Endodermal cell (in vitro differentiated cells): ENCODE data around the gene PEX11G. TPM values are rescaled to one million over a fixed set of nuclear protein-coding genes. Genes with fewer than 3 reads are reported as not detected.

Experiments used
- DNase-seq: peaks from one replicate; pipeline ENCODE4 v3.0.0-alpha.2; 2017
- H3K27ac ChIP-seq: 2 replicates; pipeline ENCODE4 v1.5.1; 2013; ENCODE audit warnings: mild to moderate bottlenecking, low read depth, low read length, moderate library complexity
- H3K27me3 ChIP-seq: 2 replicates; pipeline ENCODE4 v1.6.1; 2013; ENCODE audit warnings: mild to moderate bottlenecking, low read length, moderate library complexity; ENCODE audit not compliant: insufficient read depth, control insufficient read depth, poor library complexity, severe bottlenecking
- H3K36me3 ChIP-seq: 2 replicates; pipeline ENCODE4 v1.7.0; 2013; ENCODE audit warnings: mild to moderate bottlenecking, low read length, moderate library complexity; ENCODE audit not compliant: control insufficient read depth, insufficient read depth
- H3K4me1 ChIP-seq: one replicate; pipeline ENCODE4 v1.7.0; 2013; ENCODE audit warnings: low read length; ENCODE audit not compliant: control insufficient read depth, insufficient read depth
- H3K4me3 ChIP-seq: 2 replicates; pipeline ENCODE4 v1.5.1; 2013; ENCODE audit warnings: mild to moderate bottlenecking, low read length, moderate library complexity
- H3K9ac ChIP-seq: 2 replicates; pipeline ENCODE4 v1.6.1; 2013; ENCODE audit warnings: mild to moderate bottlenecking, low read length, moderate library complexity; ENCODE audit not compliant: poor library complexity, severe bottlenecking; ENCODE audit errors: extremely low read depth
- H3K9me3 ChIP-seq: 2 replicates; pipeline ENCODE4 v1.6.1; 2013; ENCODE audit warnings: mild to moderate bottlenecking, low read length, moderate library complexity; ENCODE audit not compliant: control insufficient read depth
- H3K27ac Mint-ChIP-seq: 2 replicates; pipeline ENCODE4 v1.8.0; 2020; ENCODE audit warnings: mixed read lengths
- H3K27me3 Mint-ChIP-seq: 2 replicates; pipeline ENCODE4 v1.8.0; 2021; ENCODE audit warnings: mild to moderate bottlenecking, mixed read lengths; ENCODE audit not compliant: insufficient read depth
- H3K36me3 Mint-ChIP-seq: 2 replicates; pipeline ENCODE4 v1.8.0; 2020; ENCODE audit warnings: low read depth, mixed read lengths
- H3K4me1 Mint-ChIP-seq: 2 replicates; pipeline ENCODE4 v1.8.0; 2020; ENCODE audit warnings: mixed read lengths
- H3K4me3 Mint-ChIP-seq: 2 replicates; pipeline ENCODE4 v1.8.0; 2020; ENCODE audit warnings: mild to moderate bottlenecking, moderate library complexity, mixed read lengths
- H3K9me3 Mint-ChIP-seq: 2 replicates; pipeline ENCODE4 v1.8.0; 2020; ENCODE audit warnings: mild to moderate bottlenecking, mixed read lengths
- WGBS, 2 experiments: methylation state at CpG; one replicate each; pipeline versions ENCODE4 v1.1.5 to v1.1.7; 2013; ENCODE audit warnings: missing lambda C conversion rate in 2 of 2, mixed read lengths in 1 of 2; ENCODE audit not compliant: insufficient coverage in 1 of 2, insufficient read length in 1 of 2; 5-methylcytosine and 5-hydroxymethylcytosine counted together
- total RNA-seq, 2 donors: library from RNA; stranded (reverse); fragmentation: NEBNext Ultra II Directional in 1 of 2; extraction: Animal tissue kit (Norgen Biotek cat#: 25700) in 1 of 2; gene quantifications; 2 replicates in 1 of 2; 3 replicates in 1 of 2; pipeline ENCODE4 v1.2.1, GENCODE V29; 2021
- TF ChIP-seq, protein P1 (sequence below): fragments of 200-600 bp; sonication (generic); conservative IDR thresholded peaks from 2 replicates; pipeline ENCODE4 v1.5.0; 2021; ENCODE audit warnings: antibody characterized with exemption, mild to moderate bottlenecking

The PEX11G gene
- total RNA-seq, 2 donors from 2014 or later = 2.6 to 3.0 TPM

DNA sequence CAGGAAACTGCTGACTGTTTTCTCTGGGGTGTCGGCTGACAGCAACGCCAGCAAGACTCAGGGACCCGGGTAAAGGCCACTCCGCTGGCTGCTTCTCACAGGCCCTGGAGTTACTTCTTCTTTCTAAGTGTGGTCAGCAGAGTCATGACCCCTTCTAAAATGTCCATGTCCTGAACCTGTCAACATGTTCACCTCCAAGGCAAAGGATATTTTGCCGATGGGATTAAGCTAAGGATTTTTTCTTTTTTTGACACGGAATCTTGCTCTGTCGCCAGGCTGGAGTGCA is 7.9 kb downstream of the PEX11G start:
- H3K27me3 ChIP-seq = no peaks in the 10 kb centered on the region
- no peak overlapping the region for H3K27ac Mint-ChIP-seq

DNA sequence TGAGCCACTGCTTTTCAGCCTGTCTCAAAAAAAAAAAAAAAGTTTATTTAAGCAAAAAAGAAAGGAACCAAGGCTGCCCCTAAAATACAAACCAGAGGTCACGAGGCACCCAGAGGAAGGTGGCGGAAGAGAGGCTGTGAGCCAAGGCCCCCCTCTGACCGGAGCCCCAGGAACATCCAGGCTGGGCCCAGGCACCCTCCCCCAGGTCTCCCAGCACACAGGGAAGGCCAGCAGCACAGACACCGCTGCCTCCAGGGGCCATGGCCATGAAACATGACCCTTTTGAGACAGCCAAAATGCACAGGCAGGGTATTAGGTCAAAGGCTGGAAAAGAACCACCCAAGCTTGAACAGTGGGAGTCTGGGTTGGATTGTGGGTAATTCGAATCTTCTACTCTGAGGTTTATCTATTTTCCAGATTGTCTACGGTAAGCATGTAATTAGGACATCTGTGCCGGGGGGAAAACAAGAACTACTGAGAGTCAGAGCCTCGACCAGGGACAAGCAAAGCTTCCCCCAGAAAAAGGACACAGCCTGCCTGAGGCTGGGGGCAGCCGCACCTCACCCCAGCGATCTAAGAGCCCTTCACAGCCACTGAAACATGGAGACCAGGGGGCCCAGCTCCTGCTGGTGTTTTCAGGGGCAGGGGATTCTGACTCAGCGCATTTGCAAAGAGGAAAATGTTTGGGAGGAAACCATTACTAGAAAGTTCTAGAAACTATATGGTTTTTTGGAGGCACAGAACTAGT is 8.4 kb downstream of the PEX11G start:
- H3K9ac ChIP-seq = no peak overlapping the region
- WGBS, 2 experiments = 85 to 86% methylated on average over 6 to 11 of the region's 11 CpGs
- no peak for DNase-seq

More for the DNA sequence above, 7.9 kb downstream of the PEX11G start:
- H3K9me3 Mint-ChIP-seq = no peaks in the 10 kb centered on the region
- TF ChIP-seq, protein P1, sequence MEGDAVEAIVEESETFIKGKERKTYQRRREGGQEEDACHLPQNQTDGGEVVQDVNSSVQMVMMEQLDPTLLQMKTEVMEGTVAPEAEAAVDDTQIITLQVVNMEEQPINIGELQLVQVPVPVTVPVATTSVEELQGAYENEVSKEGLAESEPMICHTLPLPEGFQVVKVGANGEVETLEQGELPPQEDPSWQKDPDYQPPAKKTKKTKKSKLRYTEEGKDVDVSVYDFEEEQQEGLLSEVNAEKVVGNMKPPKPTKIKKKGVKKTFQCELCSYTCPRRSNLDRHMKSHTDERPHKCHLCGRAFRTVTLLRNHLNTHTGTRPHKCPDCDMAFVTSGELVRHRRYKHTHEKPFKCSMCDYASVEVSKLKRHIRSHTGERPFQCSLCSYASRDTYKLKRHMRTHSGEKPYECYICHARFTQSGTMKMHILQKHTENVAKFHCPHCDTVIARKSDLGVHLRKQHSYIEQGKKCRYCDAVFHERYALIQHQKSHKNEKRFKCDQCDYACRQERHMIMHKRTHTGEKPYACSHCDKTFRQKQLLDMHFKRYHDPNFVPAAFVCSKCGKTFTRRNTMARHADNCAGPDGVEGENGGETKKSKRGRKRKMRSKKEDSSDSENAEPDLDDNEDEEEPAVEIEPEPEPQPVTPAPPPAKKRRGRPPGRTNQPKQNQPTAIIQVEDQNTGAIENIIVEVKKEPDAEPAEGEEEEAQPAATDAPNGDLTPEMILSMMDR = no peak
- H3K4me1 ChIP-seq = no peaks in the 10 kb centered on the region
- no peak overlapping the region for H3K9ac ChIP-seq
- no peaks in the 10 kb centered on the region for H3K36me3 Mint-ChIP-seq
- H3K9me3 ChIP-seq = no peaks in the 10 kb centered on the region
- no peak for DNase-seq
- H3K4me3 Mint-ChIP-seq = no peak overlapping the region
- H3K27me3 Mint-ChIP-seq = no peaks in the 10 kb centered on the region
- WGBS, 2 experiments = 85 to 91% methylated on average over 6 to 7 of the region's 7 CpGs
- no peak overlapping the region for H3K27ac ChIP-seq
- H3K4me3 ChIP-seq = no peak overlapping the region
- H3K4me1 Mint-ChIP-seq = peaks cover 10% of the 10 kb centered on the region
- no peaks in the 10 kb centered on the region for H3K36me3 ChIP-seq

DNA sequence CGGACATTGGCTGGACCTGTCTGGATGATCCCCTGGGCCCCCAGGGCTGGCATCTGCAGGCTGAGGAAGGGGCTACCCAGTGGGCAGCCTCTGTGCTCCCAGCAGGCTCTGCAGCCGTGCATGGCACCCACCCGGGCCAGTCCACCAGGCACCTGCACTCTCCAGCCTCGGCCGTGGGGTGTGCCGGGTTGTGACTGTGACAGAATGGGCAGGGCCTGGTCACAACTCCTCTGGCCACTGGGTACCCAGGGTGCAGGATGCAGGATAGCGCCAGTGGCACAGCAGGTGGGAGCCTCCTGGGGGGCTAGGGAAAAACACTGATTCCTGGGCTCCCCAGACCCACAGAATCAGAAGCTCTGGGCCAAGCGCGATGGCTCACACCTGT is 10.0 kb downstream of the PEX11G start:
- WGBS, 2 experiments = 93 to 97% methylated on average over 7 to 9 of the region's 9 CpGs
- H3K27me3 Mint-ChIP-seq = no peaks in the 10 kb centered on the region
- no peak overlapping the region for H3K27ac Mint-ChIP-seq
- no peaks in the 10 kb centered on the region for H3K36me3 Mint-ChIP-seq
- H3K36me3 ChIP-seq = no peaks in the 10 kb centered on the region
- peaks cover 10% of the 10 kb centered on the region for H3K4me1 Mint-ChIP-seq
- no peaks in the 10 kb centered on the region for H3K27me3 ChIP-seq
- H3K9ac ChIP-seq = no peak overlapping the region
- no peak for DNase-seq
- H3K27ac ChIP-seq = no peak overlapping the region
- no peak overlapping the region for H3K4me3 ChIP-seq
- H3K9me3 Mint-ChIP-seq = no peaks in the 10 kb centered on the region
- no peaks in the 10 kb centered on the region for H3K9me3 ChIP-seq
- no peak overlapping the region for H3K4me3 Mint-ChIP-seq
- no peaks in the 10 kb centered on the region for H3K4me1 ChIP-seq
- TF ChIP-seq, protein P1 = no peak

More for the DNA sequence above, 8.4 kb downstream of the PEX11G start:
- H3K9me3 ChIP-seq = no peaks in the 10 kb centered on the region
- Mint-ChIP-seq H3K36me3 (no peaks in the 10 kb centered on the region), H3K27ac (no peak overlapping the region), H3K9me3 (no peaks in the 10 kb centered on the region), H3K4me1 (peaks cover 10% of the 10 kb centered on the region), H3K27me3 (no peaks in the 10 kb centered on the region), H3K4me3 (no peak overlapping the region)
- H3K27ac ChIP-seq = peak overlapping the region; percentile 38
- H3K4me3 ChIP-seq = no peak overlapping the region
- TF ChIP-seq, protein P1 = no peak
- H3K27me3 ChIP-seq = no peaks in the 10 kb centered on the region
- no peaks in the 10 kb centered on the region for H3K4me1 ChIP-seq
- no peaks in the 10 kb centered on the region for H3K36me3 ChIP-seq
